Measurements from ENCODE around the gene KCNG2. TPM values are rescaled to one million over a fixed set of nuclear protein-coding genes. Genes with fewer than 3 reads are reported as not detected.

Gene KCNG2
- total and polyA plus RNA-seq, 10 of the 15 experiments (the other 5 are each of a cell fraction or from before 2014, with no cell fraction given) = 0.20 to 0.23 TPM; not detected in 8

GRCh38 chr18:79883461-79884293 is 85.9 kb downstream of the KCNG2 start (continued):
- TF ChIP-seq ZNF592 (IDR thresholded peaks at IDR 0.05) (no peak), IRF5 (IDR thresholded peaks at IDR 0.05; ENCODE audit: borderline replicate concordance) (no peak), RCOR1 (conservative IDR thresholded peaks at IDR 0.05; ENCODE audit: low read depth, low read length) (no peak), CBX3 (IDR thresholded peaks at IDR 0.05; ENCODE audit: borderline replicate concordance, low read depth) (no peak), SRF (IDR thresholded peaks at IDR 0.05; ENCODE audit: low read depth in 2 of 2, low read length in 2 of 2) (no peak)

Measured in GM12878 (cell line).